ENCODE data around the gene SSC5D.

GRCh38 chr19:55483706-55484592, 4.3 kb upstream of the SSC5D start:
- TF ChIP-seq EZH2 (IDR thresholded peaks at IDR 0.05; ENCODE audit: low read length) (no peak), CTCF (optimal IDR thresholded peaks at IDR 0.05 in 1 of 3, IDR thresholded peaks at IDR 0.05 in 1 of 3, conservative IDR thresholded peaks at IDR 0.05 in 1 of 3; ENCODE audit: extremely low read depth in 1 of 3, insufficient read depth in 2 of 3, low read length in 3 of 3) (no peak)

All from keratinocyte (primary cell).